AG10803 (cell line): ENCODE results near the gene GABRG3.

Experiments
- DNase-seq: peaks from one replicate; pipeline ENCODE4 v3.0.0; 2010; ENCODE audit warnings: low read depth
- H3K4me3 ChIP-seq: 2 replicates; pipeline ENCODE4 v1.5.1; 2011; ENCODE audit warnings: mild to moderate bottlenecking, low read length, control low read depth
- CTCF ChIP-seq: conservative IDR thresholded peaks from 2 replicates; pipeline ENCODE4 v1.5.1; 2011; ENCODE audit warnings: mild to moderate bottlenecking, low read length, control low read depth, inconsistent platforms

GABRG3 gene

GRCh38 chr15:27448234-27448633 lies 477.3 kb downstream of the GABRG3 start:
- DNase-seq = no peak
- H3K4me3 ChIP-seq = no peak overlapping the region
- TF ChIP-seq CTCF = no peak

- no peak overlapping the region for H3K4me3 ChIP-seq
- peak; percentile 17 for DNase-seq
- no peak for TF ChIP-seq CTCF
Measured at GRCh38 chr15:27448986-27449385, 478.0 kb downstream of the GABRG3 start.

GRCh38 chr15:27449941-27450340 lies 479.0 kb downstream of the GABRG3 start:
- no peak for DNase-seq

GRCh38 chr15:27454281-27455075 lies 483.5 kb downstream of the GABRG3 start:
- DNase-seq = peak; percentile 40
- no peak for TF ChIP-seq CTCF
- no peak overlapping the region for H3K4me3 ChIP-seq

More at GRCh38 chr15:27449941-27450340, 479.0 kb downstream of the GABRG3 start:
- no peak for TF ChIP-seq CTCF
- H3K4me3 ChIP-seq = no peak overlapping the region

- no peak overlapping the region for H3K4me3 ChIP-seq
- no peak for TF ChIP-seq CTCF
- no peak for DNase-seq
Measured at GRCh38 chr15:27456807-27457206, 485.8 kb downstream of the GABRG3 start.

- H3K4me3 ChIP-seq = no peak overlapping the region
- no peak for DNase-seq
Measured at GRCh38 chr15:27457766-27458165, 486.8 kb downstream of the GABRG3 start.

More at GRCh38 chr15:27457766-27458165, 486.8 kb downstream of the GABRG3 start:
- TF ChIP-seq CTCF = no peak
